Fibroblast of lung (primary cell): ENCODE data around the gene CASD1. TPM values are rescaled to one million over a fixed set of nuclear protein-coding genes. Genes with fewer than 3 reads are reported as not detected.

Experiments
- DNase-seq, 2 donors: peaks; one replicate each; pipeline versions ENCODE4 v3.0.0 to v3.0.0-alpha.2; 2010; ENCODE audit warnings: low read depth in 2 of 2
- H2AFZ ChIP-seq: 2 replicates; pipeline ENCODE4 v1.5.1; 2012; ENCODE audit warnings: low read length, control low read depth, inconsistent platforms
- H3K27ac ChIP-seq: 2 replicates; pipeline ENCODE4 v1.5.1; 2011; ENCODE audit warnings: low read length, control low read depth; ENCODE audit not compliant: insufficient read depth
- H3K27me3 ChIP-seq: 2 replicates; pipeline ENCODE4 v1.5.1; 2011; ENCODE audit warnings: mild to moderate bottlenecking, low read length; ENCODE audit not compliant: control insufficient read depth, insufficient read depth
- H3K36me3 ChIP-seq: 2 replicates; pipeline ENCODE4 v1.5.1; 2011; ENCODE audit warnings: low read length; ENCODE audit not compliant: control insufficient read depth, insufficient read depth
- H3K4me1 ChIP-seq: 2 replicates; pipeline ENCODE4 v1.5.1; 2011; ENCODE audit warnings: low read length; ENCODE audit not compliant: control insufficient read depth, insufficient read depth; ENCODE audit errors: extremely low read depth
- H3K4me2 ChIP-seq: 2 replicates; pipeline ENCODE4 v1.5.1; 2011; ENCODE audit warnings: low read length, control low read depth; ENCODE audit not compliant: insufficient read depth; ENCODE audit errors: extremely low read depth
- H3K4me3 ChIP-seq, 4 experiments: fragments of 200-600 bp in 1 of 4; sonication (generic) in 1 of 4; replicated peaks in 1 of 4; 2 replicates each; pipeline ENCODE4 v1.5.1; 2011 to 2016; ENCODE audit warnings: low read length in 4 of 4, low read depth in 3 of 4, mild to moderate bottlenecking in 3 of 4, control low read depth in 2 of 4, inconsistent platforms in 1 of 4, mixed read lengths in 1 of 4; ENCODE audit not compliant: insufficient read depth in 1 of 4; ENCODE audit errors: control extremely low read depth in 1 of 4
- H3K79me2 ChIP-seq: 2 replicates; pipeline ENCODE4 v1.5.1; 2012; ENCODE audit warnings: mild to moderate bottlenecking, low read length, inconsistent platforms; ENCODE audit not compliant: control insufficient read depth, insufficient read depth
- H3K9ac ChIP-seq: 2 replicates; pipeline ENCODE4 v1.5.1; 2011; ENCODE audit warnings: mild to moderate bottlenecking, low read length, control low read depth; ENCODE audit not compliant: insufficient read depth
- H3K9me3 ChIP-seq: 2 replicates; pipeline ENCODE4 v1.5.1; 2012; ENCODE audit warnings: low read depth, low read length; ENCODE audit not compliant: control insufficient read depth, insufficient read depth
- H4K20me1 ChIP-seq: 2 replicates; pipeline ENCODE4 v1.5.1; 2011; ENCODE audit warnings: low read length; ENCODE audit not compliant: control insufficient read depth, insufficient read depth; ENCODE audit errors: extremely low read depth
- EZH2 ChIP-seq: IDR thresholded peaks from 2 replicates; pipeline ENCODE4 v1.5.1; 2012; ENCODE audit warnings: low read length, control low read depth, mild to moderate bottlenecking; ENCODE audit errors: missing control alignments
- polyA plus RNA-seq, 2 donors: library from polyadenylated mRNA; depleted of rRNA in 1 of 2; stranded (reverse) in 1 of 2; unstranded in 1 of 2; fragments of >200 nt; gene quantifications; 2 replicates each; pipeline ENCODE4 v1.2.1, GENCODE V29; 2011 to 2012; ENCODE audit warnings: missing spikeins in 1 of 2
- total RNA-seq: library from RNA; depleted of rRNA; stranded (reverse); fragments of >200 nt; gene quantifications from 2 replicates; pipeline ENCODE4 v1.2.1, GENCODE V29; 2014
- TF ChIP-seq, protein P1 (sequence below), 2 donors: IDR thresholded peaks in 1 of 2; conservative IDR thresholded peaks in 1 of 2; 1 replicate in 1 of 2; 2 replicates in 1 of 2; pipeline ENCODE4 v1.5.1; 2011 to 2012; ENCODE audit warnings: low read length in 2 of 2, control low read depth in 1 of 2, inconsistent platforms in 1 of 2, low read depth in 1 of 2, mild to moderate bottlenecking in 1 of 2

Gene CASD1
- total and polyA plus RNA-seq, 2 donors (not counting 1 experiment from before 2014, with no cell fraction given) = 10.6 to 14.2 TPM

DNA sequence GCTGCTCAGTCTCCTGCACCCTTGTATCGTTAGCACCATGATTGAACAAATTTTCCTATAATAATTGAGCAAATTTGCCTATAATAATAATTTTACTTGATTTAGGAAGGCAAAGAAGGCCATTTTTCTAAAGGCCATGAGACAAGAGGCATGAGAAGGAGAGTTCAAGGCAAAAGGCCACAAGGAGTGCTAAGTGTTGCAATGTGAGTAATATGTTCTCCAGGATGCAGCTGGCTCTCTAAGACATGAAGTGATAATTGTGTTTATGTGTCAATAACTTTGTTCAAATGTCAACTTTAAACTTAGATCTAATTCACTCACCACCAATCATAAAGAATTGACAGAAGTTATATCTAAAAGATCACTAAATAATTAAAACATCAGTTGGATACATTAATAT, 92.6 kb downstream of the CASD1 start:
- Histone ChIP-seq H3K4me1 (no peaks in the 10 kb centered on the region), H3K36me3 (no peaks in the 10 kb centered on the region), H4K20me1 (no peaks in the 10 kb centered on the region), H2AFZ (no peak overlapping the region), H3K27me3 (no peaks in the 10 kb centered on the region), H3K27ac (no peak overlapping the region), H3K79me2 (no peaks in the 10 kb centered on the region), H3K9ac (no peak overlapping the region), H3K4me2 (no peak overlapping the region), H3K4me3 (no peak overlapping the region), H3K9me3 (no peaks in the 10 kb centered on the region)
- no peak for DNase-seq
- TF ChIP-seq, protein P1, sequence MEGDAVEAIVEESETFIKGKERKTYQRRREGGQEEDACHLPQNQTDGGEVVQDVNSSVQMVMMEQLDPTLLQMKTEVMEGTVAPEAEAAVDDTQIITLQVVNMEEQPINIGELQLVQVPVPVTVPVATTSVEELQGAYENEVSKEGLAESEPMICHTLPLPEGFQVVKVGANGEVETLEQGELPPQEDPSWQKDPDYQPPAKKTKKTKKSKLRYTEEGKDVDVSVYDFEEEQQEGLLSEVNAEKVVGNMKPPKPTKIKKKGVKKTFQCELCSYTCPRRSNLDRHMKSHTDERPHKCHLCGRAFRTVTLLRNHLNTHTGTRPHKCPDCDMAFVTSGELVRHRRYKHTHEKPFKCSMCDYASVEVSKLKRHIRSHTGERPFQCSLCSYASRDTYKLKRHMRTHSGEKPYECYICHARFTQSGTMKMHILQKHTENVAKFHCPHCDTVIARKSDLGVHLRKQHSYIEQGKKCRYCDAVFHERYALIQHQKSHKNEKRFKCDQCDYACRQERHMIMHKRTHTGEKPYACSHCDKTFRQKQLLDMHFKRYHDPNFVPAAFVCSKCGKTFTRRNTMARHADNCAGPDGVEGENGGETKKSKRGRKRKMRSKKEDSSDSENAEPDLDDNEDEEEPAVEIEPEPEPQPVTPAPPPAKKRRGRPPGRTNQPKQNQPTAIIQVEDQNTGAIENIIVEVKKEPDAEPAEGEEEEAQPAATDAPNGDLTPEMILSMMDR (conservative IDR thresholded peaks at IDR 0.05 in 1 of 2, IDR thresholded peaks at IDR 0.05 in 1 of 2; ENCODE audit: low read depth in 1 of 2, low read length in 2 of 2) = no peak
- no peak for TF ChIP-seq EZH2

DNA sequence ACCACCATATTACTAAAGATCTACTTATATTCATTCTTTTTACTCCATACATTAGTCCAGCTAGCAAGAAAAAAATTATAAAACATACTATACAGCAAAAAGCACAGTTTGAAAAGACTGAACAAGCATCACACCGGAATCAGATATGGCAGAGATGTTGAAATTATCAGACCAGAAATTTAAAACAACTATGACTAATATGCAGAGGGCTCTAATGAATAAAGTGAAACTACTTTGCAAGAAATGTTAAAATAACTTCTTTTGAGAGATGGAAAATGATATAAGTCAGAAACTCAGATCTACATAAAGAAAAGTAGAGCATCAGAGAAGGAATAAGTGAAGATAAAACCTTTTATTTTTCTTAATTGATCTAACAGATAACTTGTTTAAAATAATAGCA, 95.4 kb downstream of the CASD1 start:
- TF ChIP-seq EZH2 = no peak
- TF ChIP-seq, protein P1 (conservative IDR thresholded peaks at IDR 0.05 in 1 of 2, IDR thresholded peaks at IDR 0.05 in 1 of 2; ENCODE audit: low read depth in 1 of 2, low read length in 2 of 2) = no peak
- peak in 1 of 2 donors; percentile 7 for DNase-seq
- Histone ChIP-seq H3K9ac (no peak overlapping the region), H3K4me1 (no peaks in the 10 kb centered on the region), H3K4me2 (no peak overlapping the region), H3K27me3 (no peaks in the 10 kb centered on the region), H3K4me3 (no peak overlapping the region), H3K79me2 (no peaks in the 10 kb centered on the region), H4K20me1 (no peaks in the 10 kb centered on the region), H3K36me3 (no peaks in the 10 kb centered on the region), H3K9me3 (no peaks in the 10 kb centered on the region), H3K27ac (no peak overlapping the region), H2AFZ (no peak overlapping the region)

Other genes with a start within 250 kb of the CASD1 start
- gene COL1A2, start 114.9 kb upstream of the CASD1 start, total RNA-seq = 2,400 and 2,928 TPM in 2 replicates
- gene COL1A2, start 114.9 kb upstream of the CASD1 start, polyA plus RNA-seq = 1,580 and 3,638 TPM in 2 replicates
- gene SGCE, start 146.3 kb downstream of the CASD1 start, total RNA-seq = 93.2 and 106 TPM in 2 replicates
- 72.3 and 184 TPM in 2 replicates for gene SGCE, start 146.3 kb downstream of the CASD1 start, polyA plus RNA-seq